GM23248 (cell line): ENCODE results near the gene NPR2. TPM values are rescaled to one million over a fixed set of nuclear protein-coding genes. Genes with fewer than 3 reads are reported as not detected.

Experiments used
- DNase-seq: peaks from one replicate; pipeline ENCODE4 v3.0.0-alpha.2; 2015
- H2AFZ ChIP-seq: fragments of 200-600 bp; sonication (generic); 2 replicates; pipeline ENCODE4 v1.6.1; 2016; ENCODE audit warnings: antibody characterized with exemption
- H3F3A ChIP-seq: fragments of 200-600 bp; sonication (generic); 2 replicates; pipeline ENCODE4 v1.6.1; 2016; ENCODE audit warnings: mild to moderate bottlenecking, antibody characterized with exemption, mixed run types; ENCODE audit not compliant: insufficient read depth
- H3K27ac ChIP-seq: fragments of 200-600 bp; sonication (generic); 2 replicates; pipeline ENCODE4 v1.5.1; 2016; ENCODE audit warnings: mild to moderate bottlenecking
- H3K27me3 ChIP-seq: fragments of 200-600 bp; sonication (generic); replicated peaks from 2 replicates; pipeline ENCODE4 v1.6.1; 2016; ENCODE audit warnings: mild to moderate bottlenecking; ENCODE audit not compliant: insufficient read depth
- H3K36me3 ChIP-seq: fragments of 200-600 bp; sonication (generic); 2 replicates; pipeline ENCODE4 v1.6.1; 2016; ENCODE audit warnings: low read depth, mild to moderate bottlenecking
- H3K4me1 ChIP-seq: fragments of 200-600 bp; sonication (generic); 2 replicates; pipeline ENCODE4 v1.6.1; 2016; ENCODE audit warnings: mild to moderate bottlenecking; ENCODE audit not compliant: insufficient read depth
- H3K4me2 ChIP-seq: fragments of 200-600 bp; sonication (generic); one replicate; pipeline ENCODE4 v1.6.1; 2016; ENCODE audit warnings: mild to moderate bottlenecking; ENCODE audit not compliant: unreplicated experiment
- H3K4me3 ChIP-seq: fragments of 200-600 bp; sonication (generic); 2 replicates; pipeline ENCODE4 v1.5.1; 2016; ENCODE audit warnings: mild to moderate bottlenecking
- H3K79me2 ChIP-seq: fragments of 200-600 bp; sonication (generic); 2 replicates; pipeline ENCODE4 v1.6.1; 2016; ENCODE audit warnings: mild to moderate bottlenecking; ENCODE audit not compliant: insufficient read depth
- H3K9ac ChIP-seq: fragments of 200-600 bp; sonication (generic); 2 replicates; pipeline ENCODE4 v1.6.1; 2016; ENCODE audit warnings: mild to moderate bottlenecking
- H3K9me2 ChIP-seq: fragments of 200-600 bp; sonication (generic); 2 replicates; pipeline ENCODE4 v1.6.1; 2016; ENCODE audit warnings: mixed run types, mild to moderate bottlenecking, moderate library complexity; ENCODE audit not compliant: insufficient read depth
- H3K9me3 ChIP-seq: fragments of 200-600 bp; sonication (generic); one replicate; pipeline ENCODE4 v1.6.1; 2017; ENCODE audit warnings: low read depth
- H4K20me1 ChIP-seq: fragments of 200-600 bp; sonication (generic); 2 replicates; pipeline ENCODE4 v1.6.0; 2016; ENCODE audit not compliant: insufficient read depth
- EZH2 ChIP-seq: fragments of 200-600 bp; sonication (generic); IDR thresholded peaks from 2 replicates; pipeline ENCODE4 v1.6.1; 2018; ENCODE audit warnings: antibody characterized with exemption, mild to moderate bottlenecking; ENCODE audit not compliant: insufficient read depth, poor library complexity, severe bottlenecking
- EZH2phosphoT487 ChIP-seq: fragments of 200-600 bp; sonication (generic); IDR thresholded peaks from 2 replicates; pipeline ENCODE4 v1.6.1; 2018; ENCODE audit warnings: antibody characterized with exemption, moderate library complexity, mild to moderate bottlenecking, low read depth; ENCODE audit not compliant: insufficient read depth
- WGBS, 2 experiments: methylation state at CpG; one replicate each; pipeline ENCODE4 v1.1.6; 2015 to 2017; ENCODE audit warnings: low lambda C conversion rate in 2 of 2, low coverage in 1 of 2; ENCODE audit errors: missing lambda C conversion rate in 2 of 2; 5-methylcytosine and 5-hydroxymethylcytosine counted together
- in situ Hi-C: fragments of 300-500 bp; cut with MboI; formaldehyde crosslinking; loops from 2 replicates; pipeline ENCODE4 v1.15.0; 2020
- polyA plus RNA-seq: library from polyadenylated mRNA; unstranded; fragments of >200 nt; fragmentation: Nextera tagmentation; extraction: Ambion mirVana; gene quantifications from 2 replicates; pipeline ENCODE4 v1.2.1, GENCODE V29; 2016
- total RNA-seq: library from RNA; depleted of rRNA; stranded (reverse); fragments of >200 nt; shearing (Covaris generic); gene quantifications from 2 replicates; pipeline ENCODE4 v1.2.3, GENCODE V29; 2014

The NPR2 gene
- total and polyA plus RNA-seq, 2 experiments from 2014 or later, result 11.8 to 26.9 TPM

- H3K27me3 ChIP-seq, result no peaks in the 10 kb centered on the region; the same call in 1 of the 2 replicates
- H3K4me1 ChIP-seq, result peaks cover 42% of the 10 kb centered on the region
- peaks cover 5% of the 10 kb centered on the region; the same call in 1 of the 2 replicates for H3F3A ChIP-seq
- DNase-seq, result peak; percentile 91
- H3K9me3 ChIP-seq, result no peaks in the 10 kb centered on the region
- no peaks in the 10 kb centered on the region for H3K9me2 ChIP-seq
- H3K9ac ChIP-seq, result peak overlapping the region; percentile 71
- peak overlapping the region; percentile 20; the same call in 1 of the 2 replicates for H3K27ac ChIP-seq
- no peaks in the 10 kb centered on the region for H3K36me3 ChIP-seq
- in situ Hi-C loops, result no loop called here
- no peaks in the 10 kb centered on the region for H4K20me1 ChIP-seq
- 9 to 10% methylated on average over 34 to 37 of the region's 37 CpGs for WGBS, 2 experiments
- H3K4me2 ChIP-seq, result peak overlapping the region; percentile 46
- TF ChIP-seq EZH2phosphoT487, result no peak
- TF ChIP-seq EZH2, result no peak
- peak overlapping the region; percentile 94 for H2AFZ ChIP-seq
- peaks cover 37% of the 10 kb centered on the region for H3K79me2 ChIP-seq
- peak overlapping the region; percentile 47 for H3K4me3 ChIP-seq
Observed at GRCh38 chr9:35790385-35791296, 750 bp upstream of the NPR2 start.

- Histone ChIP-seq H3F3A (peaks cover 5% of the 10 kb centered on the region; the same call in 1 of the 2 replicates), H3K27ac (no peak overlapping the region), H4K20me1 (no peaks in the 10 kb centered on the region), H3K36me3 (no peaks in the 10 kb centered on the region), H3K27me3 (no peaks in the 10 kb centered on the region), H3K4me1 (peaks cover 46% of the 10 kb centered on the region), H3K4me2 (peak overlapping the region; percentile 68), H3K9me3 (no peaks in the 10 kb centered on the region), H3K9ac (peak overlapping the region; percentile 81), H2AFZ (peak overlapping the region; percentile 66; the same call in 1 of the 2 replicates), H3K79me2 (peaks cover 53% of the 10 kb centered on the region), H3K4me3 (peak overlapping the region; percentile 68), H3K9me2 (no peaks in the 10 kb centered on the region)
- 28 to 33% methylated on average over 25 to 34 of the region's 34 CpGs for WGBS, 2 experiments
- DNase-seq, result peak; percentile 28
- no peak for TF ChIP-seq EZH2
- TF ChIP-seq EZH2phosphoT487, result no peak
- in situ Hi-C loops, result no loop called here
Observed at GRCh38 chr9:35792024-35792813, 828 bp downstream of the NPR2 start.

- H3K9me2 ChIP-seq, result no peaks in the 10 kb centered on the region
Observed at GRCh38 chr9:35792826-35793225, 1.4 kb downstream of the NPR2 start.

GRCh38 chr9:35793461-35793860 is 2.1 kb downstream of the NPR2 start:
- TF ChIP-seq EZH2 (no peak), EZH2phosphoT487 (no peak)
- H3K4me1 ChIP-seq, result peaks cover 51% of the 10 kb centered on the region

More at GRCh38 chr9:35792826-35793225, 1.4 kb downstream of the NPR2 start:
- H3K27ac ChIP-seq, result no peak overlapping the region
- H3F3A ChIP-seq, result peaks cover 9% of the 10 kb centered on the region
- H4K20me1 ChIP-seq, result no peaks in the 10 kb centered on the region
- in situ Hi-C loops, result no loop called here
- peak overlapping the region; percentile 81 for H3K9ac ChIP-seq
- H3K27me3 ChIP-seq, result no peaks in the 10 kb centered on the region
- no peak for DNase-seq
- WGBS, 2 experiments, result 52 to 56% methylated on average over 14 of the region's 14 CpGs
- H3K4me2 ChIP-seq, result peak overlapping the region; percentile 68
- peaks cover 46% of the 10 kb centered on the region for H3K4me1 ChIP-seq
- H2AFZ ChIP-seq, result no peak overlapping the region
- peaks cover 55% of the 10 kb centered on the region for H3K79me2 ChIP-seq
- TF ChIP-seq EZH2 (no peak), EZH2phosphoT487 (no peak)
- H3K36me3 ChIP-seq, result no peaks in the 10 kb centered on the region
- H3K4me3 ChIP-seq, result peak overlapping the region; percentile 68
- H3K9me3 ChIP-seq, result no peaks in the 10 kb centered on the region

More at GRCh38 chr9:35793461-35793860, 2.1 kb downstream of the NPR2 start:
- in situ Hi-C loops, result no loop called here
- peaks cover 55% of the 10 kb centered on the region for H3K79me2 ChIP-seq
- H3K4me3 ChIP-seq, result peak overlapping the region; percentile 68
- H4K20me1 ChIP-seq, result no peaks in the 10 kb centered on the region
- no peak overlapping the region for H3K27ac ChIP-seq
- peak overlapping the region; percentile 68 for H3K4me2 ChIP-seq
- H3K9me2 ChIP-seq, result no peaks in the 10 kb centered on the region
- H3K9ac ChIP-seq, result peak overlapping the region; percentile 81
- H3K27me3 ChIP-seq, result no peaks in the 10 kb centered on the region
- H2AFZ ChIP-seq, result 0 out of 2 replicates have a peak overlapping the region, but pooled peaks have one; percentile 32
- no peaks in the 10 kb centered on the region for H3K9me3 ChIP-seq
- 15 to 21% methylated on average over 2 of the region's 2 CpGs for WGBS, 2 experiments
- peak; percentile 28 for DNase-seq
- peaks cover 15% of the 10 kb centered on the region for H3F3A ChIP-seq
- no peaks in the 10 kb centered on the region for H3K36me3 ChIP-seq
